Activated CD8-positive, alpha-beta memory T cell treated with anti-CD3 and anti-CD28 coated beads, Interleukin-2, amount 50 U/mL, for 48 hours (primary cell): ENCODE measurements around the gene CRYBB2.
"Not testable (repeated sequence)": the region's sequence is repeated elsewhere in the genome, so short reads cannot be mapped to it uniquely, and the experiment has no call there.

ENCODE experiments used
- DNase-seq: peaks from one replicate; pipeline ENCODE4 v3.0.0-alpha.2; 2020

CRYBB2 gene

GRCh38 chr22:25235547-25236290 lies 16.3 kb downstream of the CRYBB2 start:
- peak; percentile 86 for DNase-seq

GRCh38 chr22:25236417-25236816 lies 17.0 kb downstream of the CRYBB2 start:
- no peak for DNase-seq

- no peak for DNase-seq
These were observed 18.1 kb downstream of the CRYBB2 start for GRCh38 chr22:25237503-25237902.

- DNase-seq: not testable (repeated sequence)
These were observed 18.6 kb downstream of the CRYBB2 start for GRCh38 chr22:25238058-25238457.

DNA sequence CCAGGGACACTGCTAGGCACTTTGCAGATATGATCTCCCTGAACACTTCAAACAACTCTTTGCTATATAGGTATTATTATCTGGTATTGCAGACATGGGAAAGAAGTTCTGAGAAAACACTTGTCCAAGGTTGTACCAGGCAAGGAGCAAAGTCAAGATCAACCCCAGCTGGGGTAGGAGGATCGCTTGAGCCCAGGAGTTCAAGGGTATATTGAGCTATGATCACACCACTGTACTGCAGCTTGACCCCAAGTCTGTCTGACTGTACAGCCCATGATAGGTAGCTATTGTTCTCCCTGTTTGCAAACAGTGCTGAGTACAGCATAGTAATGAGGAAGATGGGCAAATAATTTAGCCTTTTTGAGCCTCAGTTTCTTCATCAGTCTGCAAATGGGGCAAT lies 35.7 kb downstream of the CRYBB2 start:
- DNase-seq: not testable (repeated sequence)

DNA sequence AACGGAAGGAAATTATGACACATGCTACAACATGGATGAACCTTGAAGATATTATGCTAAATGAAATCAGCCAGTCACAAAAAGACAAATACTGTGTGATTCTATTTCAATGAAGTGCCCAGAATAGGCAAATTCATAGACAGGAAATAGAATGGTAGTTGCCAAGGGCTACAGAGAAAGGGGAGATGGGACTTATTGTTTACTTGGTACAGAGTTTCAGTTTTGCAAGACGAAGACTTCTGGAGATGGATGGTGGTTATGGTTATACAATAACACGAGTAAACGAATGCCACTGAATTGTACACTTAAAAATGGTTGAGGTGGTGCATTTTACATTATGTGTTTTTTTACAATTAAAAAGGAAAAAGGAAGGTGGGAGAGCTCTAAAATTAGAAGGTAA lies 48.1 kb downstream of the CRYBB2 start:
- DNase-seq: not testable (repeated sequence)

DNA sequence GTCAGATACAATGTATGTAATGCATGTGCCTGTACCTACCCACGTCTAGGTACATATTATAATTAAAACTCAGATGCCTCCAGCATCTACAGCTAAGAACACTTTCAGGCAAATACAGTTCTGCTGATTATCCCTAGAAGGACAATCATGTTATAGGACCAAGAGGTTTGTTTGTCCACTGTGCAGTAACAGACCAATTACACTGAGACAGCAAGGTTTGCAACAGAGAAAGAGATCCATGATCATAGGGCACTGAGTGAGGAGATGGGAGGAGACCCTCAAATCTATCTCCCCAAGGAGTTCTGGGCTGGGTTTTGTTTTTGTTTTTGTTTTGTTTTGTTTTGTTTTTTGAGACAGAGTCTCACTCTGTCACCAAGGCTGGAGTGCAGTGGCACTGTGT lies 49.5 kb downstream of the CRYBB2 start:
- not testable (repeated sequence) for DNase-seq

DNA sequence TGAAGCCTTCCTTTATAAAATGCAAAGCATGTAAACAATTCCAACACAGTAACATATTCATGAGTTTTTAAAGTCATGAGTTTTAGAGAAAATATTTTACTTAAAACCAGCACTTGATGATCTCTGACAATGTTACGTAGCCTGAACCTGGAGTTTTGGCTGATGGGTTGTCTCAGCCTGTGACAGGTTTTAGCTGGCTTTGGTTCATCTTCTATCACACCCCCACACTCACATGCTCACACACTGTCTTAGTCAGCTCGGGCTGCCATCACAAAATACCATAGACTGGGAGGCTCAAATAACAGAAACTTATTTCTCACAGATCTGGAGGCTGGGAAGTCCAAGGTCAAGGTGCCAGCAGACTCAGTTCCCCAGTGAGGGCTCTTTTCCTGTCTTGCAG lies 50.6 kb downstream of the CRYBB2 start:
- not testable (repeated sequence) for DNase-seq

GRCh38 chr22:25273231-25273630 lies 53.8 kb downstream of the CRYBB2 start:
- not testable (repeated sequence) for DNase-seq

- DNase-seq: not testable (repeated sequence)
These were observed 54.5 kb downstream of the CRYBB2 start for GRCh38 chr22:25273928-25274327.

DNA sequence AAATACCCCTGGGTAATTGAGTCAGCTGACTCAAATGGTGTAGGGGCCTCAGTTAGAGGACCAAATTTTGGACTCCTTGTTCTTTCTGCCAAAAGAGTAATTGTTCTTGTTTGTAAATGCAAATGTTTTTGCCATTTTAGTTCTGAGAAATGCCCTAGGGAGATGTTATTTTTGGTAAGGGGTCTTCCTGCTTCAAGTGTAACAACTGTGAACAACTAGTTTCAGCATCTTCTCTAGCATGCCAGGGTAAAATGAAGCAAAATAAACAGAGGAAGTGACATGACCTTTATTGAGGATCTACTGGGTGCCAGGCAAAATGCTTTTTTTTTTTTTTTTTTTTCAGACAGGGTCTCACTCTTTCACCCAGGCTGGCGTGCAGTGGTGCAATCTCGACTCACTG lies 60.7 kb downstream of the CRYBB2 start:
- DNase-seq: not testable (repeated sequence)
